GM12878 (cell line): ENCODE data around the gene PRSS33.

ENCODE experiments used
- CEBPB ChIP-seq, 2 experiments: fragments of 150-350 bp in 1 of 2; IDR thresholded peaks; 2 replicates each; pipeline ENCODE4 v1.6.1; 2012 to 2014; ENCODE audit warnings: low read depth in 2 of 2, low read length in 2 of 2, borderline replicate concordance in 1 of 2, inconsistent platforms in 1 of 2
- JUND ChIP-seq: IDR thresholded peaks from 2 replicates; pipeline ENCODE4 v1.6.1; 2012; ENCODE audit warnings: low read depth, mild to moderate bottlenecking, low read length, improper control_type of control experiment, moderate library complexity
- LARP7 ChIP-seq: fragments of 450-650 bp; IDR thresholded peaks from 2 replicates; pipeline ENCODE4 v1.6.1; 2017; ENCODE audit warnings: mild to moderate bottlenecking
- PAX5 ChIP-seq: IDR thresholded peaks from 2 replicates; pipeline ENCODE4 v1.6.1; 2011; ENCODE audit warnings: low read depth, low read length, borderline replicate concordance
- POLR2A ChIP-seq: IDR thresholded peaks from 2 replicates; pipeline ENCODE4 v1.6.1; 2011; ENCODE audit warnings: low read depth, mild to moderate bottlenecking, low read length
- POLR2AphosphoS5 ChIP-seq: IDR thresholded peaks from 2 replicates; pipeline ENCODE4 v1.6.1; 2011; ENCODE audit warnings: mild to moderate bottlenecking, low read length, inconsistent platforms
- RAD21 ChIP-seq: IDR thresholded peaks from 2 replicates; pipeline ENCODE4 v1.6.1; 2011; ENCODE audit warnings: mild to moderate bottlenecking, low read depth, low read length, moderate library complexity; ENCODE audit not compliant: insufficient read depth
- ZNF622 ChIP-seq: fragments of 450-650 bp; IDR thresholded peaks from 2 replicates; pipeline ENCODE4 v1.6.1; 2017; ENCODE audit warnings: mild to moderate bottlenecking, inconsistent platforms
- TF ChIP-seq, protein P1 (sequence below): fragments of 150-350 bp; IDR thresholded peaks from 2 replicates; pipeline ENCODE4 v1.6.1; 2014; ENCODE audit warnings: mild to moderate bottlenecking, low read depth, low read length
- TF ChIP-seq, protein P2 (sequence below): fragments of 450-650 bp; IDR thresholded peaks from 2 replicates; pipeline ENCODE4 v1.6.1; 2017; ENCODE audit warnings: low read depth, mild to moderate bottlenecking, moderate library complexity
- TF ChIP-seq, protein P3 (sequence below), 3 experiments: IDR thresholded peaks in 2 of 3; conservative IDR thresholded peaks in 1 of 3; 2 replicates each; pipeline ENCODE4 v1.5.1; 2011; ENCODE audit warnings: low read depth in 3 of 3, low read length in 3 of 3, mild to moderate bottlenecking in 3 of 3, control low read depth in 2 of 3, moderate library complexity in 2 of 3, inconsistent platforms in 1 of 3, mixed read lengths in 1 of 3; ENCODE audit not compliant: control insufficient read depth in 2 of 3, insufficient read depth in 1 of 3; ENCODE audit errors: extremely low read depth in 1 of 3
- TF ChIP-seq, protein P4 (sequence below): IDR thresholded peaks from 2 replicates; pipeline ENCODE4 v1.6.1; 2012; ENCODE audit warnings: mild to moderate bottlenecking, low read depth, low read length

DNA sequence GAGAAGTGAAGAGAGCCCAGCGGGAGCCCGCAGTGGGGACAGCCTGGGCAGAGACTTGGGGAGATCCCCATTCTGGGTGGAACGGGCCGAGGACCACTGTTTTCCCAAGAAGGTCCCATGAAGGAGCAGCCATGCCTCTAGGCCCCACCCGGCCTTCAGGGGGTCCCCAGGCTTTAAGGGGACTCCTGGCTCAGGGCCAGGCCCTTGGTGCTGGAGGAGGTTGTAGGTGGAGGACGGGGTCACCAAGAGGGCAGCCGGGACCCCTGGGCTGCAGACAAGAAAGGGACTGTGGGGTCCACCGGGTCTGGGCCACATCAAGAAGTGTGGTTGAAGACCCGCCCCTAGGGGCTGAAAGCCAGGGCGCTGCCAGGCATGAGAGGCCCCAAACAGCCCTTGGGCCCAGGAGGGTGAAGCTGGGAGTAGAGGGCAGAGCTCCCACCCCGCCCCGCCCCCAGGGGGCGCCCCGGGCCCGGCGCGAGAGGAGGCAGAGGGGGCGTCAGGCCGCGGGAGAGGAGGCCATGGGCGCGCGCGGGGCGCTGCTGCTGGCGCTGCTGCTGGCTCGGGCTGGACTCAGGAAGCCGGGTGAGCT is 29.5 kb upstream of the PRSS33 start, which contains the start of gene PRSS21:
- TF ChIP-seq, protein P1, sequence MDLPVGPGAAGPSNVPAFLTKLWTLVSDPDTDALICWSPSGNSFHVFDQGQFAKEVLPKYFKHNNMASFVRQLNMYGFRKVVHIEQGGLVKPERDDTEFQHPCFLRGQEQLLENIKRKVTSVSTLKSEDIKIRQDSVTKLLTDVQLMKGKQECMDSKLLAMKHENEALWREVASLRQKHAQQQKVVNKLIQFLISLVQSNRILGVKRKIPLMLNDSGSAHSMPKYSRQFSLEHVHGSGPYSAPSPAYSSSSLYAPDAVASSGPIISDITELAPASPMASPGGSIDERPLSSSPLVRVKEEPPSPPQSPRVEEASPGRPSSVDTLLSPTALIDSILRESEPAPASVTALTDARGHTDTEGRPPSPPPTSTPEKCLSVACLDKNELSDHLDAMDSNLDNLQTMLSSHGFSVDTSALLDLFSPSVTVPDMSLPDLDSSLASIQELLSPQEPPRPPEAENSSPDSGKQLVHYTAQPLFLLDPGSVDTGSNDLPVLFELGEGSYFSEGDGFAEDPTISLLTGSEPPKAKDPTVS = no peak
- no peak for TF ChIP-seq POLR2AphosphoS5
- TF ChIP-seq, protein P2, sequence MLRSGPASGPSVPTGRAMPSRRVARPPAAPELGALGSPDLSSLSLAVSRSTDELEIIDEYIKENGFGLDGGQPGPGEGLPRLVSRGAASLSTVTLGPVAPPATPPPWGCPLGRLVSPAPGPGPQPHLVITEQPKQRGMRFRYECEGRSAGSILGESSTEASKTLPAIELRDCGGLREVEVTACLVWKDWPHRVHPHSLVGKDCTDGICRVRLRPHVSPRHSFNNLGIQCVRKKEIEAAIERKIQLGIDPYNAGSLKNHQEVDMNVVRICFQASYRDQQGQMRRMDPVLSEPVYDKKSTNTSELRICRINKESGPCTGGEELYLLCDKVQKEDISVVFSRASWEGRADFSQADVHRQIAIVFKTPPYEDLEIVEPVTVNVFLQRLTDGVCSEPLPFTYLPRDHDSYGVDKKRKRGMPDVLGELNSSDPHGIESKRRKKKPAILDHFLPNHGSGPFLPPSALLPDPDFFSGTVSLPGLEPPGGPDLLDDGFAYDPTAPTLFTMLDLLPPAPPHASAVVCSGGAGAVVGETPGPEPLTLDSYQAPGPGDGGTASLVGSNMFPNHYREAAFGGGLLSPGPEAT = no peak
- TF ChIP-seq CEBPB (IDR thresholded peaks at IDR 0.05; ENCODE audit: borderline replicate concordance in 1 of 2, low read depth in 2 of 2, low read length in 2 of 2) = no peak
- no peak for TF ChIP-seq LARP7
- TF ChIP-seq, protein P3, sequence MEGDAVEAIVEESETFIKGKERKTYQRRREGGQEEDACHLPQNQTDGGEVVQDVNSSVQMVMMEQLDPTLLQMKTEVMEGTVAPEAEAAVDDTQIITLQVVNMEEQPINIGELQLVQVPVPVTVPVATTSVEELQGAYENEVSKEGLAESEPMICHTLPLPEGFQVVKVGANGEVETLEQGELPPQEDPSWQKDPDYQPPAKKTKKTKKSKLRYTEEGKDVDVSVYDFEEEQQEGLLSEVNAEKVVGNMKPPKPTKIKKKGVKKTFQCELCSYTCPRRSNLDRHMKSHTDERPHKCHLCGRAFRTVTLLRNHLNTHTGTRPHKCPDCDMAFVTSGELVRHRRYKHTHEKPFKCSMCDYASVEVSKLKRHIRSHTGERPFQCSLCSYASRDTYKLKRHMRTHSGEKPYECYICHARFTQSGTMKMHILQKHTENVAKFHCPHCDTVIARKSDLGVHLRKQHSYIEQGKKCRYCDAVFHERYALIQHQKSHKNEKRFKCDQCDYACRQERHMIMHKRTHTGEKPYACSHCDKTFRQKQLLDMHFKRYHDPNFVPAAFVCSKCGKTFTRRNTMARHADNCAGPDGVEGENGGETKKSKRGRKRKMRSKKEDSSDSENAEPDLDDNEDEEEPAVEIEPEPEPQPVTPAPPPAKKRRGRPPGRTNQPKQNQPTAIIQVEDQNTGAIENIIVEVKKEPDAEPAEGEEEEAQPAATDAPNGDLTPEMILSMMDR (IDR thresholded peaks at IDR 0.05 in 2 of 3, conservative IDR thresholded peaks at IDR 0.05 in 1 of 3; ENCODE audit: control insufficient read depth in 2 of 3, extremely low read depth in 1 of 3, insufficient read depth in 1 of 3, low read depth in 3 of 3, low read length in 3 of 3) = peak in 2 of 3 experiments; percentile 25 to 39; a peak in 4 of 6 replicates
- no peak; the same call in 1 of the 2 replicates for TF ChIP-seq POLR2A
- no peak for TF ChIP-seq ZNF622
- no peak for TF ChIP-seq PAX5
- no peak for TF ChIP-seq JUND
- peak; percentile 33; the same call in 1 of the 2 replicates for TF ChIP-seq RAD21
- TF ChIP-seq, protein P4, sequence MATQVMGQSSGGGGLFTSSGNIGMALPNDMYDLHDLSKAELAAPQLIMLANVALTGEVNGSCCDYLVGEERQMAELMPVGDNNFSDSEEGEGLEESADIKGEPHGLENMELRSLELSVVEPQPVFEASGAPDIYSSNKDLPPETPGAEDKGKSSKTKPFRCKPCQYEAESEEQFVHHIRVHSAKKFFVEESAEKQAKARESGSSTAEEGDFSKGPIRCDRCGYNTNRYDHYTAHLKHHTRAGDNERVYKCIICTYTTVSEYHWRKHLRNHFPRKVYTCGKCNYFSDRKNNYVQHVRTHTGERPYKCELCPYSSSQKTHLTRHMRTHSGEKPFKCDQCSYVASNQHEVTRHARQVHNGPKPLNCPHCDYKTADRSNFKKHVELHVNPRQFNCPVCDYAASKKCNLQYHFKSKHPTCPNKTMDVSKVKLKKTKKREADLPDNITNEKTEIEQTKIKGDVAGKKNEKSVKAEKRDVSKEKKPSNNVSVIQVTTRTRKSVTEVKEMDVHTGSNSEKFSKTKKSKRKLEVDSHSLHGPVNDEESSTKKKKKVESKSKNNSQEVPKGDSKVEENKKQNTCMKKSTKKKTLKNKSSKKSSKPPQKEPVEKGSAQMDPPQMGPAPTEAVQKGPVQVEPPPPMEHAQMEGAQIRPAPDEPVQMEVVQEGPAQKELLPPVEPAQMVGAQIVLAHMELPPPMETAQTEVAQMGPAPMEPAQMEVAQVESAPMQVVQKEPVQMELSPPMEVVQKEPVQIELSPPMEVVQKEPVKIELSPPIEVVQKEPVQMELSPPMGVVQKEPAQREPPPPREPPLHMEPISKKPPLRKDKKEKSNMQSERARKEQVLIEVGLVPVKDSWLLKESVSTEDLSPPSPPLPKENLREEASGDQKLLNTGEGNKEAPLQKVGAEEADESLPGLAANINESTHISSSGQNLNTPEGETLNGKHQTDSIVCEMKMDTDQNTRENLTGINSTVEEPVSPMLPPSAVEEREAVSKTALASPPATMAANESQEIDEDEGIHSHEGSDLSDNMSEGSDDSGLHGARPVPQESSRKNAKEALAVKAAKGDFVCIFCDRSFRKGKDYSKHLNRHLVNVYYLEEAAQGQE = no peak
